ENCODE results near the gene AIPL1. TPM values are rescaled to one million over a fixed set of nuclear protein-coding genes. Genes with fewer than 3 reads are reported as not detected.

Gene AIPL1
- total RNA-seq, 4 donors from 2014 or later, result not detected

GRCh38 chr17:6444571-6445335 is 9.8 kb upstream of the AIPL1 start:
- TF ChIP-seq CTCF (IDR thresholded peaks at IDR 0.05; ENCODE audit: low read depth), result no peak

- no peak for TF ChIP-seq CTCF (IDR thresholded peaks at IDR 0.05; ENCODE audit: low read depth)
These were observed 9.0 kb upstream of the AIPL1 start, which contains the start of gene PIMREG for GRCh38 chr17:6443692-6444570. Gene PIMREG (plus strand): TSS chr17:6444455. CDS start chr17:6445111, 656 bp downstream.

- TF ChIP-seq CTCF (IDR thresholded peaks at IDR 0.05; ENCODE audit: low read depth), result no peak
These were observed 7.9 kb upstream of the AIPL1 start for GRCh38 chr17:6442775-6443174.

- no peak for TF ChIP-seq CTCF (IDR thresholded peaks at IDR 0.05; ENCODE audit: low read depth)
These were observed 5.0 kb upstream of the AIPL1 start for GRCh38 chr17:6439951-6440350.

GRCh38 chr17:6437956-6438355 is 3.0 kb upstream of the AIPL1 start:
- no peak for TF ChIP-seq CTCF (IDR thresholded peaks at IDR 0.05; ENCODE audit: low read depth)

GRCh38 chr17:6437466-6437865 is 2.5 kb upstream of the AIPL1 start:
- TF ChIP-seq CTCF (IDR thresholded peaks at IDR 0.05; ENCODE audit: low read depth), result no peak

- TF ChIP-seq CTCF (IDR thresholded peaks at IDR 0.05; ENCODE audit: low read depth), result no peak
These were observed 1.0 kb upstream of the AIPL1 start for GRCh38 chr17:6435968-6436367.
